ENCODE results near the gene GOLGA6A.

The GOLGA6A gene

GRCh38 chr15:74050556-74051234 is 31.7 kb downstream of the GOLGA6A start:
- Histone ChIP-seq H3K9me3 (ENCODE audit: low read length) (no peaks in the 10 kb centered on the region), H2AFZ (ENCODE audit: low read length) (no peak overlapping the region), H3F3A (ENCODE audit: insufficient read depth, low read length) (no peaks in the 10 kb centered on the region), H3K9me2 (ENCODE audit: low read depth, low read length) (no peaks in the 10 kb centered on the region), H3K4me1 (ENCODE audit: insufficient read depth, low read length, severe bottlenecking) (no peaks in the 10 kb centered on the region), H3K4me3 (ENCODE audit: low read depth, low read length, poor library complexity, severe bottlenecking) (no peak overlapping the region), H4K20me1 (ENCODE audit: insufficient read depth, low read length) (no peaks in the 10 kb centered on the region), H3K79me2 (ENCODE audit: insufficient read depth, low read length) (no peaks in the 10 kb centered on the region), H3K36me3 (ENCODE audit: insufficient read depth, low read length) (no peaks in the 10 kb centered on the region), H3K27ac (ENCODE audit: low read depth, low read length, poor library complexity, severe bottlenecking) (no peak overlapping the region), H3K4me2 (ENCODE audit: low read length) (no peak overlapping the region), H3K9ac (ENCODE audit: low read length) (no peak overlapping the region), H3K27me3 (ENCODE audit: insufficient read depth, low read length) (no peaks in the 10 kb centered on the region)
- no peak for TF ChIP-seq EZH2 (IDR thresholded peaks at IDR 0.05; ENCODE audit: borderline replicate concordance, low read length)
- TF ChIP-seq CTCF (IDR thresholded peaks at IDR 0.05; ENCODE audit: low read length): no peak

- Histone ChIP-seq H3K4me2 (ENCODE audit: low read length) (no peak overlapping the region), H3K4me1 (ENCODE audit: insufficient read depth, low read length, severe bottlenecking) (no peaks in the 10 kb centered on the region), H2AFZ (ENCODE audit: low read length) (no peak overlapping the region), H3K79me2 (ENCODE audit: insufficient read depth, low read length) (no peaks in the 10 kb centered on the region), H4K20me1 (ENCODE audit: insufficient read depth, low read length) (no peaks in the 10 kb centered on the region), H3K27ac (ENCODE audit: low read depth, low read length, poor library complexity, severe bottlenecking) (no peak overlapping the region), H3K36me3 (ENCODE audit: insufficient read depth, low read length) (no peaks in the 10 kb centered on the region), H3K4me3 (ENCODE audit: low read depth, low read length, poor library complexity, severe bottlenecking) (no peak overlapping the region), H3K27me3 (ENCODE audit: insufficient read depth, low read length) (no peaks in the 10 kb centered on the region), H3F3A (ENCODE audit: insufficient read depth, low read length) (no peaks in the 10 kb centered on the region), H3K9ac (ENCODE audit: low read length) (no peak overlapping the region), H3K9me2 (ENCODE audit: low read depth, low read length) (no peaks in the 10 kb centered on the region), H3K9me3 (ENCODE audit: low read length) (no peaks in the 10 kb centered on the region)
- TF ChIP-seq CTCF (IDR thresholded peaks at IDR 0.05; ENCODE audit: low read length) (no peak), EZH2 (IDR thresholded peaks at IDR 0.05; ENCODE audit: borderline replicate concordance, low read length) (no peak)
These were observed 32.2 kb downstream of the GOLGA6A start for GRCh38 chr15:74050127-74050526.

GRCh38 chr15:74046275-74046674 is 36.1 kb downstream of the GOLGA6A start:
- H3K4me1 ChIP-seq (ENCODE audit: insufficient read depth, low read length, severe bottlenecking): no peaks in the 10 kb centered on the region

More at GRCh38 chr15:74046275-74046674, 36.1 kb downstream of the GOLGA6A start:
- Histone ChIP-seq H3K36me3 (ENCODE audit: insufficient read depth, low read length) (no peaks in the 10 kb centered on the region), H3K4me3 (ENCODE audit: low read depth, low read length, poor library complexity, severe bottlenecking) (no peak overlapping the region), H3K9me2 (ENCODE audit: low read depth, low read length) (no peaks in the 10 kb centered on the region), H2AFZ (ENCODE audit: low read length) (no peak overlapping the region), H3K9ac (ENCODE audit: low read length) (no peak overlapping the region), H3K9me3 (ENCODE audit: low read length) (no peaks in the 10 kb centered on the region), H3K79me2 (ENCODE audit: insufficient read depth, low read length) (no peaks in the 10 kb centered on the region), H3K27ac (ENCODE audit: low read depth, low read length, poor library complexity, severe bottlenecking) (no peak overlapping the region), H4K20me1 (ENCODE audit: insufficient read depth, low read length) (no peaks in the 10 kb centered on the region), H3K4me2 (ENCODE audit: low read length) (no peak overlapping the region), H3F3A (ENCODE audit: insufficient read depth, low read length) (no peaks in the 10 kb centered on the region), H3K27me3 (ENCODE audit: insufficient read depth, low read length) (no peaks in the 10 kb centered on the region; the same call in 1 of the 2 replicates)
- TF ChIP-seq CTCF (IDR thresholded peaks at IDR 0.05; ENCODE audit: low read length): no peak
- TF ChIP-seq EZH2 (IDR thresholded peaks at IDR 0.05; ENCODE audit: borderline replicate concordance, low read length): no peak

All from OCI-LY1 (cell line).